ENCODE data around the gene RBP4. TPM values are rescaled to one million over a fixed set of nuclear protein-coding genes. Genes with fewer than 3 reads are reported as not detected.

Gene RBP4
- total RNA-seq, 2 experiments from 2014 or later: not detected

DNA sequence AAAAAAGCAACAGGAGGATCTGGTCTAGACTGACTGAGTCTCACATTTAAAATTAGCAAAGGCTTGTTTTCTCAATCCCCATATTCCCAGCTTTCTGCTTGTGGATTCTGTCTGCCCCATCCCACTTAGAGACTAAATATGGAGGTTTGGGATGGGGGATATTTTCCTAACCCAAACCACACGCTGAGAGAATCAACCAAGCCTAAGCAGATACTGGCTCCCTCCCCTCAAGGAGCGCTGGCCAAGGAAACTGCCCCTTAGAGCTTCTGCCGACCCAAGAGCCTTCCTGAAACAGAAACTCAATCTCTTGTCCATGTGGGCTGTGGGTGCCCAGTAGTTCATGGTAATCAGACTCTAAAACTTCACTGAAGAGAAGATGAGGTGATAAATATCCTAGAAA is 30.7 kb downstream of the RBP4 start:
- Mint-ChIP-seq H3K4me1 (peaks cover 7% of the 10 kb centered on the region), H3K27me3 (peaks cover 64% of the 10 kb centered on the region), H3K4me3 (no peak overlapping the region), H3K27ac (no peak overlapping the region), H3K36me3 (ENCODE audit: low read depth) (no peaks in the 10 kb centered on the region), H3K9me3 (no peaks in the 10 kb centered on the region)
- POLR2A ChIA-PET: no interaction called here
- DNase-seq: no peak
- CTCF ChIA-PET: interaction anchor here (1.9 kb wide), 1 partner anchor 16 kb away, joined by 5 read pairs; no protein-coding TSS in a partner anchor

DNA sequence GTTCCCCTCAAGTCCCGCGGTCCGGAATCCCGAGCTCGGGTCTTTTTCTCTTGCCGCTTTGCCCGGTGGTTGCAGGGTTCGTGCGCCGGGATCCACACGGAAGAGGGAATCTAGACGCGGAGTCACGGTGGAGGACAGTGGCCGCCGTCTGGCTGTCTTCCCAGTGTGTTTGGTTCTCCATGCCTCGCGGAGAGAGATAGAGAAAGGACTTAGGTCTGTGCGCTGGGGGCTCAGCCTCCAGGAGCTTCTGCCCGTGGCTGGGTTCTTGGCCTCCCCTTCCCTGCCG is 33.0 kb downstream of the RBP4 start:
- no peak for DNase-seq
- H3K27me3 Mint-ChIP-seq: peaks cover 65% of the 10 kb centered on the region
- H3K4me1 Mint-ChIP-seq: peaks cover under 1% of the 10 kb centered on the region
- CTCF ChIA-PET: no interaction called here
- H3K4me3 Mint-ChIP-seq: no peak overlapping the region
- POLR2A ChIA-PET: no interaction called here
- H3K27ac Mint-ChIP-seq: no peak overlapping the region
- H3K36me3 Mint-ChIP-seq (ENCODE audit: low read depth): no peaks in the 10 kb centered on the region
- no peaks in the 10 kb centered on the region for H3K9me3 Mint-ChIP-seq

DNA sequence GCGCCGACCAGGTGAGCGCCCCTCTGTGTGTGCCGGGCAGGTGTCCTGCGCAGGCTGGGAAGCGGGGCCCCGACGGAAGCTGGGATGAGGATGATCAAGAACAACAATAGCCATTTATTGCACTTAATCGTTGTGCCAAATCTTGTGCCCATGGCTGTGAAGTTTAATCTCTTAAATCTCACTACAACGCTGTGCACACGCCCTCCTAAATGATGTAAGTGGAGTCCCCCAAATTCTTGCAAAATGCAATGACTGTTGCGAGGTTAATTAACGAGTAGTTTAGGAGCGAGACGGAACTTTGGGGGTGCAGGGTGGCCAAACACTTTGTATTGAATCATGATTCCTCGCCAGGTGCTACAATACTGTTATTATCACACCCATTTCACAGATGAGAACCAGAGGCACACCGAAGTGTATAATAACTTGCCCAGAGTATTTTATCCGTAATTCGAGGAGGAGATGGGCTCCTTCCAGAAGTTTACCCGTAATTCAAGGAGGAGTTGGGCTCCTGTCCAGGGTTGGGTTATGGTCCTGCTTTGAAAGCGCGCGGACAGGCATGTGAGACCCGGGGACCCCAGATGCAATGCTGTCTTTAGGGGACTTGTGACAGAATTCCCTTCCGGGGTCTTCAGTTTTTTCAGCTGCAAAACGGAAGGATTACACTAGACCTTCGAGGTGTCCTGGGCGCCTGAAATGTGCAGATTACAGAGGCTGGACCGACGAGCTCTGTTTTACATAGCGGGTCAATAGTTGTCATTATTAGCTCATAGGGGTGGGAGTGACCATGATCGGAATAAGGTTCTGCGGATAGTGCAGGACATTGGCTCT is 33.5 kb downstream of the RBP4 start:
- H3K9me3 Mint-ChIP-seq: no peaks in the 10 kb centered on the region
- H3K4me1 Mint-ChIP-seq: no peaks in the 10 kb centered on the region
- ChIA-PET POLR2A (no interaction called here), CTCF (no interaction called here)
- no peak overlapping the region for H3K27ac Mint-ChIP-seq
- H3K36me3 Mint-ChIP-seq (ENCODE audit: low read depth): no peaks in the 10 kb centered on the region
- no peak for DNase-seq
- peaks cover 61% of the 10 kb centered on the region for H3K27me3 Mint-ChIP-seq
- H3K4me3 Mint-ChIP-seq: no peak overlapping the region

DNA sequence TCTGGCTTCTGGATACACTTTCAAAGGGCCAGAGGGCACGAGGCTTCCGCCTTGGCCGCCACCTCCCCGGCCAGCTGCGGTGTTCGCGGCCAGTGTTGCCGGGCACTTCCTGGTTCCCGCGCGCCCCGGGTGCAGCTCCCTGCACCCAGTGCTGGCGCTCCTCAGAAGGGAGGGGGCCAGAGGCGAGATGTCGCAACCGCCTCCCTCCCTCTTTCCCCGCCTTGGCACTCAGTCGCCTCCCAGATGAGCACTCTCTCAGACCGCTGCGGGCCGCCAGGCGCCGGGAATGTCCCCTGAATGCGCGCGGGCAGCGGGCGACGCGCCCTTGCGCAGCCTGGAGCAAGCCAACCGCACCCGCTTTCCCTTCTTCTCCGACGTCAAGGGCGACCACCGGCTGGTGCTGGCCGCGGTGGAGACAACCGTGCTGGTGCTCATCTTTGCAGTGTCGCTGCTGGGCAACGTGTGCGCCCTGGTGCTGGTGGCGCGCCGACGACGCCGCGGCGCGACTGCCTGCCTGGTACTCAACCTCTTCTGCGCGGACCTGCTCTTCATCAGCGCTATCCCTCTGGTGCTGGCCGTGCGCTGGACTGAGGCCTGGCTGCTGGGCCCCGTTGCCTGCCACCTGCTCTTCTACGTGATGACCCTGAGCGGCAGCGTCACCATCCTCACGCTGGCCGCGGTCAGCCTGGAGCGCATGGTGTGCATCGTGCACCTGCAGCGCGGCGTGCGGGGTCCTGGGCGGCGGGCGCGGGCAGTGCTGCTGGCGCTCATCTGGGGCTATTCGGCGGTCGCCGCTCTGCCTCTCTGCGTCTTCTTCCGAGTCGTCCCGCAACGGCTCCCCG is 34.4 kb downstream of the RBP4 start, which contains the start of gene FFAR4:
FFAR4 (plus strand) TSS at position 231 of the 842 bp plus-strand sequence; CDS start at position 287, 56 bp downstream.
- DNase-seq: no peak
- H3K27me3 Mint-ChIP-seq: peaks cover 55% of the 10 kb centered on the region
- POLR2A ChIA-PET: no interaction called here
- CTCF ChIA-PET: no interaction called here
- H3K4me1 Mint-ChIP-seq: no peaks in the 10 kb centered on the region
- H3K27ac Mint-ChIP-seq: no peak within 1 kb of the TSS
- no peaks in the 10 kb centered on the region for H3K36me3 Mint-ChIP-seq (ENCODE audit: low read depth)
- H3K4me3 Mint-ChIP-seq: no peak within 1 kb of the TSS
- H3K9me3 Mint-ChIP-seq: no peaks in the 10 kb centered on the region

DNA sequence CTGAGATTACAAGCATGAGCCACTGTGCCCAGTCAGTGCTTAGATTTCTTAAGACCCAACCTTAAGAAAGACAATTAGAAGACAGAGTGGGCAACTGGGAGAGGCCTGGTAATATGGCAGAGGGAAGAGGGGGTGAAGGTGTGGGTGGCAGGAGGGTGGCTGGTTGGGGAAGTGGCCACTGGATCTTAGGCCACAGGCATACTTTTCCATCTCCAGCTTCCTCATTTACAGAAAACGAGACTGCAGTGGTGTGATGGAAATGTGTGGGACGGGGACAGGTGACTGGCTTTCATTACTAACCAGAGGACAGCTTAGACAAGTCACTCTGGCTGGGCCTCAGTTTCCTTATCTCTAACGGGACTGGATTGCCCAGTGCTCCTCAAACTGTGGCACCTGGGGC is 35.6 kb downstream of the RBP4 start:
- DNase-seq: no peak
- POLR2A ChIA-PET: no interaction called here
- Mint-ChIP-seq H3K4me3 (no peak overlapping the region), H3K27me3 (peaks cover 52% of the 10 kb centered on the region), H3K27ac (no peak overlapping the region), H3K9me3 (no peaks in the 10 kb centered on the region), H3K36me3 (ENCODE audit: low read depth) (no peaks in the 10 kb centered on the region), H3K4me1 (no peaks in the 10 kb centered on the region)
- CTCF ChIA-PET: interaction anchor here (1.8 kb wide), 1 partner anchor 10 kb away, joined by 7 read pairs; no protein-coding TSS in a partner anchor

DNA sequence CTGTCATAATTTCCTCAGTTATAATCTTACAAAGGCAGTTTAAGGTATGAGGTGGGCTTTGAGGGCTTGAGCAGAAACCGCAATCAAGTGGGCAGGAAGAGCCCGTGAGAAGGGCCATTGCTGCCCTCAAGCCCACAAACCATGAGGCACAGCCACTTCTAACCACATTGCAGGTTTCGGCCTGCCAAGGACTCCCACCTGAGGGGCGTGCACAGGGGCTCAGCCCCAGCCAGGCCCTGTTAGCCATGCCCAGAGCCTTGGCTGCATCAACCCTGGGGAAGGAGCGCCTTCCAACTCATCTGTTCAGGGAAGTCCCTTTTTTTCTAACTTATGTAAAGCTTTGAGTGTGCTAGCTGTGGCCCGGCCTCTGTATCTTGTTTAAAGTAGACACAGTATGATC is 40.5 kb downstream of the RBP4 start:
- no peak overlapping the region for H3K27ac Mint-ChIP-seq
- ChIA-PET POLR2A (no interaction called here), CTCF (no interaction called here)
- H3K36me3 Mint-ChIP-seq (ENCODE audit: low read depth): no peaks in the 10 kb centered on the region
- DNase-seq: no peak
- no peaks in the 10 kb centered on the region for H3K4me1 Mint-ChIP-seq
- no peaks in the 10 kb centered on the region for H3K9me3 Mint-ChIP-seq
- peaks cover 14% of the 10 kb centered on the region for H3K27me3 Mint-ChIP-seq
- no peak overlapping the region for H3K4me3 Mint-ChIP-seq

DNA sequence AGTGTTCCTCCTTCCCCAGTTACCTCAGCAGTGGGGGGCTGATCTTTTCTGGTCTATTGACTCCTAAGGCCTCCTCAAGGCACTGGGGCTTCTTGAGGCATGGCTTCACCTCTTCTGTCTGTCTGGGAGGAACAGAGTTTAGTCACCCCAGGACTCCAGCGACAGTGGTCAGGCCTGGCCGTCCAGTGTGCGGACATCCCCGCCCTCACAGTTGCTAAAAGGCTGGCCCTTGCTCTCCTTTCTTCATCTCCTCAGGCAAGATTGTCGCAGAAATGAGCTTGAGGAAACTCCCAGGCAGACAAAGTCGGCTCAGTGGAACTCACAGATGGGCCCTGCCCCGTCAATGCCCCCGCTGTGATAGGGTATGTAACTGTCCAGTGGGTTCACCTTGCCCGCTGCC is 41.5 kb downstream of the RBP4 start:
- no peak overlapping the region for H3K27ac Mint-ChIP-seq
- H3K4me1 Mint-ChIP-seq: no peaks in the 10 kb centered on the region
- POLR2A ChIA-PET: no interaction called here
- peaks cover 5% of the 10 kb centered on the region for H3K27me3 Mint-ChIP-seq
- CTCF ChIA-PET: interaction anchor here (0.5 kb wide), 1 partner anchor 10 kb away, joined by 3 read pairs; no protein-coding TSS in a partner anchor
- no peak overlapping the region for H3K4me3 Mint-ChIP-seq
- DNase-seq: no peak
- H3K9me3 Mint-ChIP-seq: no peaks in the 10 kb centered on the region
- no peaks in the 10 kb centered on the region for H3K36me3 Mint-ChIP-seq (ENCODE audit: low read depth)

DNA sequence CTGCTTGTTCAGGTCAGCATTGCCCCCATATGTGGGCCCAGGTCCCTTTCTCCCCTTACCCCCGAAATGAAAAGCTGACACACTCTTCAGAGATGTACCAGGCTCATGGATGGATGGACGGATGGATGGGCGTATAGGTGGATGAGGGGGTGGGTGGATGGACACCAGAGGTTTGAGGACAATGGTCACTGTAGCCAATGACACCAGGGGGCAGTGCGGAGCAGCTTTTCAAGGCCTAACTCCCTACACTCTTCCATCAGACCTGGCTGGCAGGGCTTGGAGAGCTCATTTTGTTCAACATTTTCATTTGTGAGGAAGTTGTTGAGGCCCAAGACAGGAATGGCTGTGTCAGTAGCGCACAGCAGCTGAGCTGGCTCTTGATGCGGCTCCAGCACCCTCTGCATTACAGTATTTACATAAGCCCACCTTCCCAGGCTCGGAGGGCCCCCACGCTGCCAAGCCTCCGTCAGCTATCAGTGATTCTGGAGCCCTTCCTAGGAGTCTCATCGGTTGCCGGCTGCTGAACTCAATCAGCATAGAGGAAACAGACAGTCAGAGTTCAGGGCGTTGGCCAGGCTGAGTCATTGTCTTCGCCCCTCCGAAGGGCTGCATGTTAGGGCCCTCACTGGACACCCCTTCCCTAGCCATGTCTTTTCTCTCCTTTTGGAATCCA is 46.1 kb downstream of the RBP4 start:
- no peaks in the 10 kb centered on the region for H3K27me3 Mint-ChIP-seq
- H3K4me3 Mint-ChIP-seq: no peak overlapping the region
- no peaks in the 10 kb centered on the region for H3K4me1 Mint-ChIP-seq
- no peak overlapping the region for H3K27ac Mint-ChIP-seq
- CTCF ChIA-PET: interaction anchor here (0.6 to 2.6 kb wide), 5 partner anchors 10 to 141 kb away, joined by 3 to 7 read pairs (median 3); no protein-coding TSS in a partner anchor
- H3K36me3 Mint-ChIP-seq (ENCODE audit: low read depth): no peaks in the 10 kb centered on the region
- DNase-seq: peak; percentile 42
- H3K9me3 Mint-ChIP-seq: no peaks in the 10 kb centered on the region
- POLR2A ChIA-PET: no interaction called here

DNA sequence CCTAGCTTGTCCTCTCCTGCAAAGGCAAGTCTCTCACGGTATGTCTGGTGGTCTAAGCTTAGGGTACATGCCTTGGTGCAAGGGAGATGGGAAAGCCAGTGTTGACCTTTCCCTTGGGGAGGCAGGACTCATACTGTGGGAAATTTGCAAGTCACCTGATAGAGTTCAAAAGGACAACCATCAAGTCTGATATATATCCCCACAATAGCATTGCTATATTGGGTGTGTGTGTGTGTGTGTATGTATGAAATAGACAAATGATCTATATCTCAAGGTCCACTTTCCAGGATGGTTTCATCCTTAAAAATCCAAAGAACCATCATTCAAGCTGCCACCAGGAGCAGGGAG is 46.7 kb downstream of the RBP4 start:
- Mint-ChIP-seq H3K36me3 (ENCODE audit: low read depth) (no peaks in the 10 kb centered on the region), H3K27ac (no peak overlapping the region), H3K4me3 (no peak overlapping the region), H3K27me3 (no peaks in the 10 kb centered on the region), H3K4me1 (no peaks in the 10 kb centered on the region), H3K9me3 (no peaks in the 10 kb centered on the region)
- ChIA-PET POLR2A (no interaction called here), CTCF (interaction anchor here (0.6 to 2.6 kb wide), 5 partner anchors 11 to 142 kb away, joined by 3 to 7 read pairs (median 4); no protein-coding TSS in a partner anchor)
- DNase-seq: no peak

DNA sequence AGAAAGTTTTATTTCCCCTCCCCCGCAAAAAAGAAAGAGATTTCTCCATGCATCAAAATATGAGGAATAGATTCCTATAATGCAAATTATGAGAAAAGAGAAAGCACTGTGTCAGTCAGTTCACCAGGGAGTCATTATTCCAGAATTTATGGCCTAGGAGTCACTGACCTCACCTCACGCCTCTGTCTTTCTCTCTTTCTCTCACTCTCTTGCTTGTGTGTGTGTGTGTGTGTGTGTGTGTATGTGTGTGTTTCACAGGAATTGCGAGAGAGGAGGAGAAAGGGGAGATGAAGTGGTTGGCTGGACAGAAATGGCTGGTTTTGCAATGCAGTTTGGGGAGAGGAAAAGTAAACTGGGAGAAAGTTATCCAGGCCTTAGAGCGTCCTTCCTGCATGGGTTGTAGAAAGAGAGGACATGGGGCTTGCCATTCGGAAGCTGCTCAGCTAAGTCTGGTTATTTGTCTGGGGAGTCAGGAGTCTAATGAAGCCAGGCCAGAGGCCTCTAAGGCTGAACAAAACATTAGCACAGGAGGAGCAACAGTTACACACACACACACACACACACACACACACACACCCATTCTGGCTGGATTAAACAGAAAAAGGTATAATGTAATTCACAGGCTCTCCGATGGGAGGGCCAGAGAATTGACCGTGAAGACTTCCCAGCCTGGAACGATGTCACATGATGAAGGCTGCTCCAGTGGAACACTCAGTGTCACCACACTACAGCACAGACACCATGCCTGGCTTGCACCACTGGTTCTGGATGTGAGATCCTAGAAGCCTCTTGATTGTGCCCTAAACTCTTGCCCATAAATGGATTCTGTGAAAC is 47.3 kb downstream of the RBP4 start:
- no peak overlapping the region for H3K4me3 Mint-ChIP-seq
- no peak overlapping the region for H3K27ac Mint-ChIP-seq
- no peaks in the 10 kb centered on the region for H3K27me3 Mint-ChIP-seq
- DNase-seq: no peak
- ChIA-PET POLR2A (no interaction called here), CTCF (interaction anchor here (0.5 to 1.8 kb wide), 3 partner anchors 17 to 772 kb away, joined by 3 to 5 read pairs (median 4); no protein-coding TSS in a partner anchor)
- H3K4me1 Mint-ChIP-seq: no peaks in the 10 kb centered on the region
- H3K36me3 Mint-ChIP-seq (ENCODE audit: low read depth): no peaks in the 10 kb centered on the region
- H3K9me3 Mint-ChIP-seq: no peaks in the 10 kb centered on the region

DNA sequence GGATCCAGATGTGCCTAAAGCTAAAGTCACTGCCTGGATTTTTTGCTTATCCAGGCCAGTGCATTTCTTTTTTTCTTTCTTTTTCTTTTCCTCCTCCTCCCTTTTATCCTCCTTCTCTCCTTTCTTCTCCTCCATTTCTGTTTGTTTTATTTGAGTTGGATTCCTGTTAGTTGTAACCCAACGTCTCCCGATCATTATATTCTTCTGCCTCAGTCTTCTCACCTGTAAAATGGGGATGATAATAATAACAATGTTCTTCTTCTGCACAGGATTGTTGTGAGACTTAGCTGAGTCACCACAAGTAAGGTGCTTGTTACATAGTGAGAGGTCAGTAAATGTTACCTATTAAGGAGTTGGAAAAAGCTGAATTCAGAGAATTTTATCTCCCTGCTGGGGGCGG is 48.3 kb downstream of the RBP4 start:
- Mint-ChIP-seq H3K27me3 (peaks cover 3% of the 10 kb centered on the region), H3K36me3 (ENCODE audit: low read depth) (no peaks in the 10 kb centered on the region), H3K4me3 (no peak overlapping the region), H3K4me1 (no peaks in the 10 kb centered on the region), H3K27ac (no peak overlapping the region), H3K9me3 (no peaks in the 10 kb centered on the region)
- CTCF ChIA-PET: interaction anchor here (0.5 kb wide), 1 partner anchor 773 kb away, joined by 3 read pairs; no protein-coding TSS in a partner anchor
- DNase-seq: no peak
- POLR2A ChIA-PET: no interaction called here

DNA sequence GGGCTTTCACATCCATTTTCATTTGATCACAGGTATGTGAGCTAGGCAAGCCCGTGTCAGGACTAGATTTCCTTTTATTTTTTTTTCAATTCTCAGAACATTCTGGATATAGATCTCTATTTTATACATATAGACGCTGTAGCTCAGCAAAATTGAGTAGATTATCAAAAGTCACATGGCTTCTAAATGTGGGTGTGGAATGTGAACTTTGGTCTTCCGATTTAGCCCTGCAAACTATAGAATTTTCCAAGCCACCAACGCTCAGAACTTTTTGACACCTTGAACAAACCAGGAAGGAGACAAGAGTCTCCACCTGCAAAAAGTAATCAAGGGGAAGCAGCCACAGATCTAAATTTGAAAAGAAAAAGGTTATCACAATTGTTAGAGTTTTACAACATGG is 50.4 kb downstream of the RBP4 start:
- Mint-ChIP-seq H3K36me3 (ENCODE audit: low read depth) (no peaks in the 10 kb centered on the region), H3K4me3 (no peak overlapping the region), H3K27ac (no peak overlapping the region), H3K27me3 (peaks cover 6% of the 10 kb centered on the region), H3K4me1 (no peaks in the 10 kb centered on the region), H3K9me3 (no peaks in the 10 kb centered on the region)
- ChIA-PET CTCF (no interaction called here), POLR2A (no interaction called here)
- no peak for DNase-seq
